CD14-positive monocyte (primary cell): ENCODE data around the gene DERL2. TPM values are rescaled to one million over a fixed set of nuclear protein-coding genes. Genes with fewer than 3 reads are reported as not detected.

Source experiments
- DNase-seq, 3 donors: peaks; one replicate each; pipeline ENCODE4 v3.0.0-alpha.2; 2011 to 2022
- H2AFZ ChIP-seq: 2 replicates; pipeline ENCODE4 v1.6.0; 2012; ENCODE audit warnings: mild to moderate bottlenecking, low read depth, low read length, inconsistent platforms; ENCODE audit not compliant: insufficient read depth, poor library complexity, severe bottlenecking
- H3K27ac ChIP-seq, 2 donors: 1 replicate in 1 of 2; 2 replicates in 1 of 2; pipeline ENCODE4 v1.5.1; 2012 to 2013; ENCODE audit warnings: low read length in 2 of 2, control low read depth in 1 of 2, inconsistent platforms in 1 of 2, low read depth in 1 of 2, mild to moderate bottlenecking in 1 of 2
- H3K27me3 ChIP-seq, 2 donors: one replicate each; pipeline versions ENCODE4 v1.6.0 to v1.6.1; 2011 to 2013; ENCODE audit warnings: low read length in 2 of 2; ENCODE audit not compliant: control insufficient read depth in 2 of 2, insufficient read depth in 2 of 2
- H3K36me3 ChIP-seq, 2 donors: replicated peaks in 1 of 2; 1 replicate in 1 of 2; 2 replicates in 1 of 2; pipeline versions ENCODE4 v1.5.1 to v1.6.1; 2012 to 2013; ENCODE audit warnings: low read length in 2 of 2, control low read depth in 1 of 2, inconsistent platforms in 1 of 2, mild to moderate bottlenecking in 1 of 2; ENCODE audit not compliant: insufficient read depth in 2 of 2, control insufficient read depth in 1 of 2
- H3K4me1 ChIP-seq, 2 donors: 1 replicate in 1 of 2; 2 replicates in 1 of 2; pipeline versions ENCODE4 v1.5.1 to v1.6.1; 2012 to 2013; ENCODE audit warnings: low read length in 2 of 2, control low read depth in 1 of 2, inconsistent platforms in 1 of 2, mild to moderate bottlenecking in 1 of 2, moderate library complexity in 1 of 2; ENCODE audit not compliant: insufficient read depth in 2 of 2, control insufficient read depth in 1 of 2
- H3K4me2 ChIP-seq: replicated peaks from 2 replicates; pipeline ENCODE3; 2012; ENCODE audit warnings: low read length, moderate library complexity, mild to moderate bottlenecking; ENCODE audit not compliant: poor library complexity, severe bottlenecking; ENCODE audit errors: extremely low read depth
- H3K4me3 ChIP-seq, 3 experiments: fragments of 200-600 bp in 1 of 3; sonication (generic) in 1 of 3; replicated peaks in 1 of 3; 1 replicate in 2 of 3; 2 replicates in 1 of 3; pipeline ENCODE4 v1.5.1; 2011 to 2013; ENCODE audit warnings: low read length in 3 of 3, mild to moderate bottlenecking in 3 of 3, control low read depth in 2 of 3, low read depth in 2 of 3, inconsistent platforms in 1 of 3, moderate library complexity in 1 of 3
- H3K79me2 ChIP-seq: 2 replicates; pipeline ENCODE4 v1.6.0; 2012; ENCODE audit warnings: mild to moderate bottlenecking, control low read depth, inconsistent platforms, low read length, moderate library complexity; ENCODE audit not compliant: insufficient read depth
- H3K9ac ChIP-seq: 2 replicates; pipeline ENCODE4 v1.6.0; 2017; ENCODE audit warnings: low read length, mild to moderate bottlenecking; ENCODE audit not compliant: insufficient read depth, poor library complexity, severe bottlenecking
- H3K9me3 ChIP-seq, 2 donors: replicated peaks in 1 of 2; 1 replicate in 1 of 2; 2 replicates in 1 of 2; pipeline versions ENCODE4 v1.5.1 to v1.6.1; 2012 to 2013; ENCODE audit warnings: low read length in 2 of 2, control low read depth in 1 of 2; ENCODE audit not compliant: control insufficient read depth in 1 of 2, insufficient read depth in 1 of 2
- H4K20me1 ChIP-seq: 2 replicates; pipeline ENCODE4 v1.6.0; 2012; ENCODE audit warnings: mild to moderate bottlenecking, low read length, control low read depth, moderate library complexity; ENCODE audit not compliant: insufficient read depth
- H3K27ac Mint-ChIP-seq, 7 donors: one replicate each; pipeline ENCODE4 v1.8.0; 2020; ENCODE audit warnings: mild to moderate bottlenecking in 7 of 7, mixed read lengths in 7 of 7, moderate library complexity in 6 of 7, inconsistent platforms in 2 of 7
- H3K27me3 Mint-ChIP-seq, 3 donors: one replicate each; pipeline ENCODE4 v1.8.0; 2021 to 2022; ENCODE audit warnings: low read depth in 3 of 3, mild to moderate bottlenecking in 3 of 3, mixed read lengths in 3 of 3, moderate library complexity in 3 of 3, inconsistent platforms in 1 of 3
- H3K36me3 Mint-ChIP-seq, 2 donors: one replicate each; pipeline ENCODE4 v1.8.0; 2020; ENCODE audit warnings: mixed read lengths in 2 of 2, inconsistent platforms in 1 of 2, mild to moderate bottlenecking in 1 of 2
- H3K4me1 Mint-ChIP-seq: one replicate; pipeline ENCODE4 v1.8.0; 2020; ENCODE audit warnings: mild to moderate bottlenecking, mixed read lengths
- H3K4me3 Mint-ChIP-seq, 2 donors: one replicate each; pipeline ENCODE4 v1.8.0; 2020; ENCODE audit warnings: mild to moderate bottlenecking in 2 of 2, mixed read lengths in 2 of 2, moderate library complexity in 1 of 2
- H3K9me3 Mint-ChIP-seq, 7 donors: one replicate each; pipeline ENCODE4 v1.8.0; 2020 to 2022; ENCODE audit warnings: mixed read lengths in 7 of 7, mild to moderate bottlenecking in 6 of 7, moderate library complexity in 6 of 7, inconsistent platforms in 2 of 7
- CTCF ChIP-seq: fragments of 200-600 bp; IDR thresholded peaks from one replicate; pipeline ENCODE4 v1.8.0; 2022; ENCODE audit warnings: antibody characterized with exemption, mild to moderate bottlenecking
- WGBS: methylation state at CpG from one replicate; pipeline ENCODE4 v1.1.5; 2013; ENCODE audit warnings: missing lambda C conversion rate; ENCODE audit not compliant: insufficient coverage; 5-methylcytosine and 5-hydroxymethylcytosine counted together
- intact Hi-C, 2 donors: fragments of 100-400 bp; cut with micrococcal nuclease; formaldehyde crosslinking; loops; one replicate each; pipeline versions ENCODE4 v1.15.0 to v1.15.1; 2023
- polyA plus RNA-seq, 3 donors: library from polyadenylated mRNA; depleted of rRNA in 1 of 3; unstranded in 2 of 3; stranded (reverse) in 1 of 3; fragments of 300-500 nt in 2 of 3; fragments of >200 nt in 1 of 3; fragmentation: Illumina TruSeq in 2 of 3; gene quantifications; 1 replicate in 2 of 3; 2 replicates in 1 of 3; pipeline ENCODE4 v1.2.3, GENCODE V29; 2012 to 2021

The DERL2 gene
- polyA plus RNA-seq, 3 donors, result 30.6 to 84.9 (median 81.6) TPM

GRCh38 chr17:5513628-5514027, 27.6 kb upstream of the DERL2 start:
- no peak overlapping the region for H3K4me3 ChIP-seq
- no peak overlapping the region for H3K4me3 Mint-ChIP-seq
- no peaks in the 10 kb centered on the region for H3K4me1 ChIP-seq
- H3K9me3 ChIP-seq, result no peaks in the 10 kb centered on the region
- DNase-seq, result no peak
- H2AFZ ChIP-seq, result no peak overlapping the region
- H3K9me3 Mint-ChIP-seq, result peaks cover 0 to 15% (median 6%) of the 10 kb centered on the region in 7 donors
- WGBS, result no CpG with 5 or more reads among the region's 7 CpGs
- peaks cover 66 to 86% of the 10 kb centered on the region in 2 donors for H3K36me3 ChIP-seq
- peak overlapping the region in 2 of 7 donors; percentile 18 to 21 for H3K27ac Mint-ChIP-seq
- no peak for TF ChIP-seq CTCF
- H3K36me3 Mint-ChIP-seq, result peaks cover 81 to 97% of the 10 kb centered on the region in 2 donors
- no peak overlapping the region for H3K9ac ChIP-seq
- H3K4me2 ChIP-seq, result no peak overlapping the region
- H3K27me3 Mint-ChIP-seq, result peaks cover 0 to 2% (median 0%) of the 10 kb centered on the region in 3 donors
- H3K27me3 ChIP-seq, result no peaks in the 10 kb centered on the region
- H3K27ac ChIP-seq, result no peak overlapping the region
- no peaks in the 10 kb centered on the region for H3K79me2 ChIP-seq
- intact Hi-C loops, result no loop called here
- H4K20me1 ChIP-seq, result peaks cover 65% of the 10 kb centered on the region
- H3K4me1 Mint-ChIP-seq, result peaks cover 3% of the 10 kb centered on the region

GRCh38 chr17:5511401-5512225, 25.6 kb upstream of the DERL2 start:
- H4K20me1 ChIP-seq, result peaks cover 55% of the 10 kb centered on the region
- Mint-ChIP-seq H3K9me3 (peaks cover 0 to 15% (median 6%) of the 10 kb centered on the region in 7 donors), H3K36me3 (peaks cover 71 to 93% of the 10 kb centered on the region in 2 donors), H3K4me3 (no peak overlapping the region), H3K4me1 (peaks cover 3% of the 10 kb centered on the region), H3K27ac (peak overlapping the region in 1 of 7 donors; percentile 33), H3K27me3 (peaks cover 0 to 2% (median 0%) of the 10 kb centered on the region in 3 donors)
- no peaks in the 10 kb centered on the region for H3K9me3 ChIP-seq
- no peak for DNase-seq
- H3K27me3 ChIP-seq, result no peaks in the 10 kb centered on the region
- no peaks in the 10 kb centered on the region for H3K79me2 ChIP-seq
- H3K4me3 ChIP-seq, result no peak overlapping the region
- WGBS, result 94% methylated on average over 6 of the region's 17 CpGs
- H3K4me1 ChIP-seq, result no peaks in the 10 kb centered on the region
- intact Hi-C loops, result no loop called here
- no peak for TF ChIP-seq CTCF
- H3K9ac ChIP-seq, result no peak overlapping the region
- H3K36me3 ChIP-seq, result peaks cover 53 to 75% of the 10 kb centered on the region in 2 donors
- no peak overlapping the region for H3K27ac ChIP-seq
- no peak overlapping the region for H2AFZ ChIP-seq
- H3K4me2 ChIP-seq, result no peak overlapping the region
